ENCODE data around the gene MVB12B.

The MVB12B gene

GRCh38 chr9:126304207-126304970 is 22.2 kb upstream of the MVB12B start:
- DNase-seq: no peak

- DNase-seq: no peak
These were observed 21.7 kb upstream of the MVB12B start for GRCh38 chr9:126304971-126305320.

- no peak for DNase-seq
These were observed 20.5 kb upstream of the MVB12B start for GRCh38 chr9:126306071-126306647.

GRCh38 chr9:126307322-126308061 is 19.1 kb upstream of the MVB12B start:
- no peak for DNase-seq

GRCh38 chr9:126309427-126310189 is 17.0 kb upstream of the MVB12B start:
- no peak for DNase-seq

GRCh38 chr9:126312584-126313551 is 13.8 kb upstream of the MVB12B start:
- DNase-seq: no peak

GRCh38 chr9:126316085-126316655 is 10.5 kb upstream of the MVB12B start:
- DNase-seq: no peak

- no peak for DNase-seq
These were observed 9.1 kb upstream of the MVB12B start for GRCh38 chr9:126317513-126317912.

GRCh38 chr9:126318858-126319257 is 7.8 kb upstream of the MVB12B start:
- DNase-seq: no peak

GRCh38 chr9:126319671-126320070 is 7.0 kb upstream of the MVB12B start:
- DNase-seq: no peak

GRCh38 chr9:126320158-126320922 is 6.3 kb upstream of the MVB12B start:
- no peak for DNase-seq

GRCh38 chr9:126321742-126322141 is 4.9 kb upstream of the MVB12B start:
- DNase-seq: no peak

GRCh38 chr9:126325821-126326220 is 808 bp upstream of the MVB12B start:
- no peak for DNase-seq

- no peak for DNase-seq
These were observed 531 bp downstream of the MVB12B start for GRCh38 chr9:126327006-126327713.

GRCh38 chr9:126327714-126328185 is 1.1 kb downstream of the MVB12B start:
- DNase-seq: no peak

- DNase-seq: no peak
These were observed 1.8 kb downstream of the MVB12B start for GRCh38 chr9:126328407-126328806.

GRCh38 chr9:126329476-126330275 is 3.0 kb downstream of the MVB12B start:
- DNase-seq: no peak

GRCh38 chr9:126330536-126330935 is 3.9 kb downstream of the MVB12B start:
- no peak for DNase-seq
